HuH-7 (cell line): Measurements from ENCODE around the gene SPHK2.
"Not testable (repeated sequence)": the region's sequence is repeated elsewhere in the genome, so short reads cannot be mapped to it uniquely, and the experiment has no call there.

Experiments
- DNase-seq: peaks from one replicate; pipeline ENCODE4 v3.0.0; 2011; ENCODE audit warnings: low spot score

The SPHK2 gene

DNA sequence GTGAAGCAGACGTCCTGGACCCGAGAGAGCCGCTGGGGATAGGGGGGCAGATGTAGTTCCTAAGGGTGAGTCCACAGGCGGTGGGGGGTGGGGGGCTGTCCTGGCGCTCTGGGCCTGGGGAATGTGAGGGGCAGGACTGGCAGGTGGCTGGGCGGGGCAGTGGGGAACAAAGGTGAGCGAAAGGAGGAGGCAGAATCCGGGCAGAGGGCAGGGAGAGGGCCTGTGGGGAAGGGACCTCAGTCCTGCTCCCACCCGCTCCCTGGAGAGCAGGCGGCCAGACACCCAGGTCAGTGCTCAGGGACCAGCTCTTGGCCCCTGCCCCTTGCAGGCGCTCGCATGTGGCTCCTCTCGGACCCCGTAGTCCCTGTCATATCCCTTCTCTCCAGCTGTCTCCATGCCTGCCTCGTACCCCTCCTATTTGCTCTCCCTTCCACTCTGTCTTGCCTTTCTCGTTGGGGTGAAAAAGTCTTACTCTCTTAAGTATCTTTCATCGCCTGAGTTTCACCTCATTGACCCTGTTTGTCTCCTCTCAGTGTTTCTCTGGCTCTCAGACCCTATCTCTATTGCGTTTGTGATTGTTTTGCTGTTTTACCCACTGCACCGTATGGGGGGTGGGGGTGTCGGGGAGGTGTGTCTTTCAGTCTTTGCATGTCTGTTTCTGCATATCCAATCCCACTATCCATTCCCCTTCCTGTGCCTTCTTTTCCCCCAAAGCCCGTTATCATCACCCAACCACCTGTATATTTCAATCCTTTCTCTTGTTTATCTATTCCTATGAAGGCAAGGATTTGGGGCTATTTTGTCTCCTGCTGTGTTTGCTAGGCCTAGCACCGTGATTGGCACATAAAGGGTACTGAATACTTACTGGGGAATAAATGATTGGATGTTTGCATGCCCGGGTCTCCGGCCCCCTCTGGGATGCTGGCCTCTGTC is 5.8 kb downstream of the SPHK2 start:
- DNase-seq = no peak

DNA sequence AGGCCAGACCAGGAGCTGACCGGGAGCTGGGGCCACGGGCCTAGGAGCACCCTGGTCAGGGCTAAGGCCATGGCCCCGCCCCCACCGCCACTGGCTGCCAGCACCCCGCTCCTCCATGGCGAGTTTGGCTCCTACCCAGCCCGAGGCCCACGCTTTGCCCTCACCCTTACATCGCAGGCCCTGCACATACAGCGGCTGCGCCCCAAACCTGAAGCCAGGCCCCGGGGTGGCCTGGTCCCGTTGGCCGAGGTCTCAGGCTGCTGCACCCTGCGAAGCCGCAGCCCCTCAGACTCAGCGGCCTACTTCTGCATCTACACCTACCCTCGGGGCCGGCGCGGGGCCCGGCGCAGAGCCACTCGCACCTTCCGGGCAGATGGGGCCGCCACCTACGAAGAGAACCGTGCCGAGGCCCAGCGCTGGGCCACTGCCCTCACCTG is 6.6 kb downstream of the SPHK2 start:
- no peak for DNase-seq

DNA sequence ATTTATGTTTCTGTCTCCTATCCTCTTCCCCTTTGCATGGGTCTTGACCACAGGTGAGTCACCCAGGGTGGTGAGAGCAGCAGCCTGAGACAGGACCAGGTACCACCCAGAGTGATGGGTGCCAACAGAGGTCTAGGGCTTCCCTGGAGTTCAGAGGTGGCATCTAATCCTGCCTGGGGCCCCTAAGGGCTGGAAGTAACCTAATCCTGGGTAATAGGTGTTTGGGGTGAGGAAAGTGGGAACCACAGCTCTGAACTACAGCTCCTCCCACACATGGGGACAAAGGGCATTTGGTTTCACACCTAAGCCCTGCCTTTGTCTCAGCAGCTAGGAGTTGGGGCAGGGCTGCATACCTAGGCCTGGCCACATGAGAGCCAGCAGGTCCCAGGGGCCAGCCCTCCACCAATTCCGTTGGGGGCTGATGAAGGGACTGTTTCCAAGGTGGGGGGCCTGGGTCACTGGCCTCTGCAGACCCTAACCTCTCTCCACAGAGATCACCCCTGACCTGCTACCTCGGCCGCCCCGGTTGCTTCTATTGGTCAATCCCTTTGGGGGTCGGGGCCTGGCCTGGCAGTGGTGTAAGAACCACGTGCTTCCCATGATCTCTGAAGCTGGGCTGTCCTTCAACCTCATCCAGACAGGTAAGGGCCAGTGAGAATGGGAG is 8.0 kb downstream of the SPHK2 start:
- peak; percentile 66 for DNase-seq

DNA sequence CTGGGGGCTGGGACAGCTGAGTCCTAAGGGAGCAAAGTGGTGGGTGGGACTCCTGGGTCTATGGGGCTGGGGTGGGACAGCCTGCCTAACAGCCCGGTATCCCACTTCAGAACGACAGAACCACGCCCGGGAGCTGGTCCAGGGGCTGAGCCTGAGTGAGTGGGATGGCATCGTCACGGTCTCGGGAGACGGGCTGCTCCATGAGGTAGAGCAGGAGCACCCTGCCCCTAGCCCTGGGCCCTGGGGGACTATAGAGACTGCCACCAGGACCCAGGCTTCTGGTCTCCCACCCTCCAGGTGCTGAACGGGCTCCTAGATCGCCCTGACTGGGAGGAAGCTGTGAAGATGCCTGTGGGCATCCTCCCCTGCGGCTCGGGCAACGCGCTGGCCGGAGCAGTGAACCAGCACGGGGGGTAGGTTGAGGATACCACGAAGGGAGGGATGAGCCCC is 8.6 kb downstream of the SPHK2 start:
- DNase-seq = no peak

DNA sequence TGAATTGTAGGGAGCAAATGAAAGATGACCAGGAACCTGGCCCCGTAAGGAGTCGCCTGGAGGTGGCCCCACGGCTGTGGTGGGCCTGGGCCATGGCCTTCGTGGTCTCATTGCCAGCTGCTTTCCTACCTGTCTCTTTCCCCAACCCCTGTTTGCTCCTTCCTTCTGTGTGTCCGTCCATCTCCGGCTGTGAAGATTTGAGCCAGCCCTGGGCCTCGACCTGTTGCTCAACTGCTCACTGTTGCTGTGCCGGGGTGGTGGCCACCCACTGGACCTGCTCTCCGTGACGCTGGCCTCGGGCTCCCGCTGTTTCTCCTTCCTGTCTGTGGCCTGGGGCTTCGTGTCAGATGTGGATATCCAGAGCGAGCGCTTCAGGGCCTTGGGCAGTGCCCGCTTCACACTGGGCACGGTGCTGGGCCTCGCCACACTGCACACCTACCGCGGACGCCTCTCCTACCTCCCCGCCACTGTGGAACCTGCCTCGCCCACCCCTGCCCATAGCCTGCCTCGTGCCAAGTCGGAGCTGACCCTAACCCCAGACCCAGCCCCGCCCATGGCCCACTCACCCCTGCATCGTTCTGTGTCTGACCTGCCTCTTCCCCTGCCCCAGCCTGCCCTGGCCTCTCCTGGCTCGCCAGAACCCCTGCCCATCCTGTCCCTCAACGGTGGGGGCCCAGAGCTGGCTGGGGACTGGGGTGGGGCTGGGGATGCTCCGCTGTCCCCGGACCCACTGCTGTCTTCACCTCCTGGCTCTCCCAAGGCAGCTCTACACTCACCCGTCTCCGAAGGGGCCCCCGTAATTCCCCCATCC is 9.4 kb downstream of the SPHK2 start:
- DNase-seq = no peak

DNA sequence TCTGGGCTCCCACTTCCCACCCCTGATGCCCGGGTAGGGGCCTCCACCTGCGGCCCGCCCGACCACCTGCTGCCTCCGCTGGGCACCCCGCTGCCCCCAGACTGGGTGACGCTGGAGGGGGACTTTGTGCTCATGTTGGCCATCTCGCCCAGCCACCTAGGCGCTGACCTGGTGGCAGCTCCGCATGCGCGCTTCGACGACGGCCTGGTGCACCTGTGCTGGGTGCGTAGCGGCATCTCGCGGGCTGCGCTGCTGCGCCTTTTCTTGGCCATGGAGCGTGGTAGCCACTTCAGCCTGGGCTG is 9.9 kb downstream of the SPHK2 start:
- no peak for DNase-seq

DNA sequence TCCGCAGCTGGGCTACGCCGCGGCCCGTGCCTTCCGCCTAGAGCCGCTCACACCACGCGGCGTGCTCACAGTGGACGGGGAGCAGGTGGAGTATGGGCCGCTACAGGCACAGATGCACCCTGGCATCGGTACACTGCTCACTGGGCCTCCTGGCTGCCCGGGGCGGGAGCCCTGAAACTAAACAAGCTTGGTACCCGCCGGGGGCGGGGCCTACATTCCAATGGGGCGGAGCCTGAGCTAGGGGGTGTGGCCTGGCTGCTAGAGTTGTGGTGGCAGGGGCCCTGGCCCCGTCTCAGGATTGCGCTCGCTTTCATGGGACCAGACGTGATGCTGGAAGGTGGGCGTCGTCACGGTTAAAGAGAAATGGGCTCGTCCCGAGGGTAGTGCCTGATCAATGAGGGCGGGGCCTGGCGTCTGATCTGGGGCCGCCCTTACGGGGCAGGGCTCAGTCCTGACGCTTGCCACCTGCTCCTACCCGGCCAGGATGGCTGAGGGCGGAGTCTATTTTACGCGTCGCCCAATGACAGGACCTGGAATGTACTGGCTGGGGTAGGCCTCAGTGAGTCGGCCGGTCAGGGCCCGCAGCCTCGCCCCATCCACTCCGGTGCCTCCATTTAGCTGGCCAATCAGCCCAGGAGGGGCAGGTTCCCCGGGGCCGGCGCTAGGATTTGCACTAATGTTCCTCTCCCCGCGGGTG is 10.4 kb downstream of the SPHK2 start:
- DNase-seq = no peak

DNA sequence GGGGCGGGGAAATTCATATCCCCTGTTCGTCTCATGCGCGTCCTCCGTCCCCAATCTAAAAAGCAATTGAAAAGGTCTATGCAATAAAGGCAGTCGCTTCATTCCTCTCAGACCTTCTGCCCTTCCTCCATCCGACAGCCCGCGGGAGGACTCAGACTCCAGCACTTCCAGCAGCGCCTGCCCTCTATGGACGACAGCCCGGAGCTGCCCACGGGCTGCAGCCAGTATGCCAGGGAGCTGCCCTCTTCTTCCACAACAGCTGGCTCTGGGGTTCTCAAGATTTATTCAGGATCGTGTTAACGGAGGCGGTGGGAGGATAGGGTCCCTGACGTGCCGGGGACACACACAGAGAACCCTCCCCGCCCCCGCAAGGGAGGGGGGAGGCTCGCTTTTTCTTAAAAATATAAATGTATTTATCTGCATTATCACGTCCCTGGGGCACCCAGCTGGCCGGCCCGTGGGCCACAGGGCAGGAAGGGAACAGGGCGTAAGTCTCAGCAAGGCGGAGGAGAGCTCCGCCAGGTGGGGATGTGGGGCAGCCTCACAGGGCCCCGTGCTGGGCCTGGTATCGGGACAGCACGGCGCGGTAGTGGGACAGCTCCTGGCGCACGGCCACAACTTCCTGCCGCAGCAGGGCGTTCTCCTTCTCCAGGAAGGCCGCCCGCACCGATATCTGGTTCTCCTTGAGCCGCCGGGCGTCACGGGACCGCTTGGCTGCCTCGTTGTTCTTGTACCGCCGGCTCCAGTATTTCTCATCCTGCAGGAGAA is 11.2 kb downstream of the SPHK2 start:
- DNase-seq = no peak

DNA sequence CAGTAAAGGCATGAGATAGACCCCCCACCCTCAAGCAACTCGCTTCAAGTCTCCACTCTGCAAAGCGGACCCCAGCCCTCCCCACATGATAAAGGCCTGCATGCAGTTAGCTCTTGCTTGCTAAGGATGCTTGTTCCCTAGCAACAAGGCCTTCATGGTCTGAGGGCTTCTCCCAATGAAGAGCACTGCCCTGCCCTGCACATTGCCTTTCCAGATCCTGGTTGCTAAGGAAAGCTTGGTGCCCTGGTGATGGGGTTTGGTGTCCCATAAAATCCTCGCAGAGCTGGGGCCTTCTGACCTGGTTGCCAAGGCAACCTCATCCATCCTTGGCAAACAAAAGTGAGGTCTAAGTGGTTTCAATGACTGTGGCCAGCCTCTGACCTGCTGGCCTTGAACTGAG is 11.9 kb downstream of the SPHK2 start:
- no peak for DNase-seq

DNA sequence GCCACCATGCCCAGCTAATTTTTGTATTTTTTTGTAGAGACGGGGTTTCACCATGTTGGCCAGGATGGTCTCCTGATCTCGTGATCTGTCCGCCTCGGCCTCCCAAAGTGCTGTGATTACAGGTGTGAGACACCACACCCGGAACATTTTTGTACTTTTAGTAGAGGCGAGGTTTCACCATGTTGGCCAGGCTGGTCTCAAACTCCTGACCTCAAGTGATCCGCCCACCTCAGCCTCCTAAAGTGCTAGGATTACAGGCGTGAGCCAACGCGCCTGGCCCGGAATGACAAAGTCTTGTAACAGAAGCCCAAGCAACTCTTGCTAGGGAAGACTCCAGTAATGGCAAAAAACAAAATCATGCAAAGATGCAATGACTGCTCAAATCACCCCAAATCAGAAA is 13.0 kb downstream of the SPHK2 start:
- not testable (repeated sequence) for DNase-seq

DNA sequence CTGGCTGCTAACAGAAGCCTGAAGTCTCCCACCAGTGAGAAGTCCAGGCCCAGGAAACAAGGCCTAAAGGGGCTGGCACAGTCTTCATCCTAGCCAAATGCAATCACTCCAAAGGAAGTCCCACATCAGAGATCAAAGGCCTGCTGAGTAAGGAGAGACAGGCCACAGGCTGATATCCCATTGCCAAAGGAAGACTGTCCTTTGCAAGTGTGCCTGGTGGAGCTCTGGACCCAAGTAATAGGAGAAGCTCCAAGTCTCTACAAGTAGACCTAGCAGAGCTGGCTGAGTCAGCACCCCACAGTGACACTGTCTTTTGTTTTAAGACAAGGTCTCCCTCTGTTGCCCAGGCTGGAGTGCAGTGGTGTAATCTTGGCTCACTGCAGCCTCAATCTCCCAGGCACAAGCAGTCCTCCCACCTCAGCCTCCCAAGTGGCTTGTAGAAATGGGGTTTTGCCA is 13.4 kb downstream of the SPHK2 start:
- no peak for DNase-seq

DNA sequence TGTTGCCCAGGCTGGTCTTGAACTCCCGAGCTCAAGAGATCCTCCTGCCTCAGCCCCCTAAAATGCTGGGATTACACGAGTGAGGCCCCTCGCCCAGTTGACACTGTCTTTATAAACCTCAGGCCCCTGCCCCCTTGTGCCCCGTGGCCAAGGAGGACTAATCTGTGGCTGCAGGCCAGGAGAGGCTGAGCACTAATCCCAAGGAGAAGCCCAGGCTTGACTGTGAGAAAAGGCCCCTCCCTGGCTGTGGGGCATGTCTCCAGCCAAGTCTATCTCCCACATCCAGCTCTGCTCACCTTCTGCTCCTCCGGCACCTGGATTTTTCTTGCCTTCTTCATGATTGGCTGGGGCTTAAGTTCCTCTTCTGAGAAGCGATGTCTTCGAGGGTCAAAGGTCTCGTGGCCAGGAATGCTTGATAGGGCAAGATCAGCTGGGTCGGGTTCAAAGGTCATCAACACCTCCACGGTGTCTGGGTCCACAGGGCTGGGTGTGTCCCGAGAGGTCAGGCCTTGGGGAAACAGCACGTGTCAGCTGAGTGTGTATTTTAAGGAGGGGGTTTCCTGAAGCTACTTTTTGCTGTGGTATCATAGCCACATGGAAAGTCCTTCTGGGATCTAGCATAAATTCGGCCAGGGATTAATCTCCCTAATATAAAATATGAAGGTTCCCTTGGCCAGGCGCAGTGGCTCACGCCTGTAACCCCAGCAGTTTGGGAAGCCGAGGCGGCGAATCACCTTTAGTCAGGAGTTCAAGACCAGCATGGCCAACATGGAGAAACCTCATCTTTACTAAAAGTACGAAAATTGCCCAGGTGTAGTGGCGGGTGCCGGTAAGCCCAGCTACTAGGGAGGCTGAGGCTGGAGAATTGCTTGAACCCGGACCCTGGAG is 14.1 kb downstream of the SPHK2 start:
- no peak for DNase-seq

DNA sequence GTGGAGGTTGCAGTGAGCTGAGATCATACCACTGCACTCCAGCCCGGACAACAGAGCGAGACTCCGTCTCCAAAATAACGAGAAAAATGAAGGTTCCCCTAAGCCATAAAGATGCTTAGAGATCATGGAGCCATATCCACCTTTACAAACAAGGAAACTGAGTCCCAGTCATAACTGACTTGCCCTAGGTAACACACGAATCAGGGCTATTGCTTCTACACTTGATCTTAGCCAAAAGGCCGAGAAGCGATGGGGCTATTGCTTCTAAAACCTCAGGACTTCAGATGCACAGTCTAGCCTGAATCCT is 14.7 kb downstream of the SPHK2 start:
- no peak for DNase-seq

DNA sequence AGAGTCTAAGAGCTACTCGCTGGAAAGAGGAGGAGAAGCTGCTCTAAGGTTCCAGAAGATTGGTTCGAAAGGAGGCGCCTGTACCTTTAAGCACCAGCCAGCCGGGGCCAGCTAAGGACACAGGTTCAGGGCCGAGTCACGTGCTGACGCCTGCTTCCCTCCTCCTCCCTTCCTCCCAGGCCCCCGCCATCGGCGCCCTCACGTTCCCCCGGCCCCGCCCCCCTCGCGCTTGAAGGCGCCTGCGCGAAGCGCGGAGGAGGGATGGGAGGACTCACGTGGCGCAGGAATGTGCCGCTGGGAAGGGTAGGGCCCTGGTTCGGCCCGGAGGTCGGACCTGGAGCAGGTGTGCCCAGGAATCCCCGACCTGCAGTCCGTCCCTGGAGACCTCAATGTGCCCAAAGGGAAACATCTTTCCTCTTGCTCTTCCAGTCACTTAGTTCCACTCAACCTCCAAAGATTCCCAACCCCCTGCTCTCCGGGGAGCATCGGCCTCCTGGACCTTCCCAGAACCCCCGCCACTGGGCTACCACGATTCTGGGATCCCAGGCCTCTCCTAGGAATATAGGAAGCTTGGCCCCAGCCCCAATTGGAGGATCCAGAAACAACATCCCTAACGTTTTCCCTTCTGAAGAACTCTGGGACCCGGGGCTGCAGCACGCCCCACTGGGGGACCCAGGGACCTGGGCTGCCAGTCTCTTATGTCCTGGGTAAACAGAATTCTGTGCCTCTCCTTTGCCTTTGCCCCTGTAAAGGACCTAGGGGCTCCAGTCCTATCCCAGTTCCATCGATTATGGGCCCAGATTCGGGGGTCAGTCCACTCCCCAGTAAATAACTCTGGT is 15.3 kb downstream of the SPHK2 start:
- peak; percentile 91 for DNase-seq

DNA sequence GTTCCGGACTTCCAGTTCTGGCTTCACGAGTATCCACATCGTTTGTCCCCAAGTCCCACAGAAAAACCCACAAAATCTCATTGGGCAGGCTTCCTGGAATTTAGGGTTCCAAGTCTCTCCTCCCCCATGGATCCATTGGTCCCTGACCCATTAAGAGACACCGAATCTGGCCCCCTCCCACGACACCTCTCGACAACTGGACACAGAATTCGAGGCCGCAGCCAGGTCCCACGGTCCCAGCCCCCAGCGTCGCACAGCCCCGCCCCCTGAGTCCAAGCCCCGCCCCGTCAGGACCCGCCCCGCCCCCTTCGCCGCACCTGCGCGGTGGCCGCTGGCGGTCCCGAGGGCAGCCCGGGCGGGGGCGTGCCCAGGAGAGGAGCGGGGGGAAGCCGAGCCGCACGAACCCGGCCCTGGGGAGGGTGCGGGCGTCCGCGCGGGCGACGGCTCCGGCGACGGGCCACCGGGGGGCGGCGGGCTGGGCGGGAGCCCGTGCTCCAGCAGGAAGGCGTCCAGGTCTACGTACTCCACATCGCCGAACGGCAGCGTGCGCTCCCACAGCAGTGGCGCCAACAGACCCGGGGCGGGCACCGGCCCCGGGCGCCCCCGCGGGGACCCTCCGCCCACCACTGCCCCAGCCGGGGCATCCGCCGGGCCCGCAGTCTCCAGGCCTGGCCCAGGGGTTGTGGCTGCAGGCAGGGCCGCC is 16.1 kb downstream of the SPHK2 start:
- peak; percentile 81 for DNase-seq

DNA sequence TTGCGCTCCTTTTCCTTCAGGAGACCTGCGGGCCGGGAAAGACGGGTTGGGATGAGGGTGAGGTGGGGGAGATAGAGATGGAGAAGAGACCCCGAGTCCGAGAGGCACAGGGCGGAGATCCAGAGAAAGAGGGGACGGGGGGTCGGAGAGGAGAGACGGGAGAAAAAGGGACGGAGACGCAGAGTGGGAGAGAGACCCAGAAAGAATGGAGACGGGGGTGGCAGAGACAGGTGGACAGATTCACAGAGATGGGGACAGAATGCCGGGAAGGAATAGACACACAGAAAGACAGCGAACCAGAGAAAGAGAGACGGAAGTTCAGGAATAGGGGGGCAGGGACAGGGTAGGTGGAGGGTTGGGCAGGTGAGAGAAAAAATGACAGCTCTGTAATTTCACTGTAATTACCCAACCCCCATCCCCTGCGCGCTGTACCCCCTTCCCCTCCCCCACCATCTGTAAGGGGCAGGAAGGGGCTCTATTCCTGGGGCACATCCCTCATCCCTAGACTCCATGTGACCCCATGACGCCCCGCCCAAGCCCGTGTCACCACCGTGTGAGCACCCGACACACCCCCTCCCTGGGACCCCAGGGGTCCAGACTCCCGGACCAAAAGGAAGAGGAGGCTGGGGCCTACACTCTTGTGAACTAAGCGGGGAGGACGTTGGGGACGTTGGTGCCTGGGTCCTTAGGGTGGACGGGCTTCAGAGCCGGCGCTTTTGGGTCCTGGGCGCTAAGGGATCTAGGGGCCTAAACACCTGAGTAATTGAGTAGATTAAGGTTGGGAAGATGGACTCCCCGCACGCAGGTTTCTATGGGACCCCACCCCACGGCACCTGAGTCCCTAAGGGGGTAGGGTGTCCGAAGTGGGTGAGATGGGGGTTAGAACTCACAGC is 16.9 kb downstream of the SPHK2 start:
- DNase-seq = no peak

DNA sequence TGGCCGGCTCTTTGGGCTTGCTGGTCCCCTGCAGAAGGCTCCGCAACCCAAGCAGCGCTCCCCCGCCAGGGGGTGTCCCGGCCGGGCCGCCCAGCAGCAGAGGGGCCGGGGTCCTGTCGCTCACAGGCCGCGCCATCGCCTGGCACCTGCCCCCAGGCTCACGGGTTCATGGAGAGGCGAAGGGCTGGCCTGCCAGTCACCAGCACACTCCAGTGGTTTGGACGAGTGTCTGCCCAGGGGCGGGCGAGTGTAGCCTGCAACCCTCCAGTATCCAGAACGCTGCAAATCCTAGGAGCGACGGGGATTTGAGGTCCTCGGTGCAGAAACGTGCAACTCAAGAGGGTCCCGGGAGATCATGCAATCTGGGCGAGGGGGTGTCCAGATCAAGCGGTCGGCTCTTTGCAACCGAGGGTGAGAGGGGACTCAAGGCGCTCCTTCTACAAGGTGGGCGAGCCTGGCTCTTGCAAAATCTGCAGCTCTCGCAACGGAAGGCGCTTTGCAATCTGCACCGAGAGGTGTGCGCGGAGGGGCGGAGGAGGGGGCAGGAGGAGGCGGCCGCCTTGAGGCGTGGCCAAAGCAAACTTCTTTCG is 17.6 kb downstream of the SPHK2 start, which contains the start of gene DBP:
TSS of gene DBP (minus strand) at position 521 of the 590 bp plus-strand sequence. CDS start at position 136, 385 bp downstream.
- no peak for DNase-seq
